Activated naive CD4-positive, alpha-beta T cell treated with anti-CD3 and anti-CD28 coated beads, Interleukin-2, amount 50 U/mL, for 72 hours (primary cell): Measurements from ENCODE around the gene TRAPPC3L. TPM values are rescaled to one million over a fixed set of nuclear protein-coding genes. Genes with fewer than 3 reads are reported as not detected.
A peak's percentile ranks its signal among the peaks of the same experiment; 100 is the strongest.

Experiments used
- ATAC-seq, 2 donors: fragments of 150-1000 bp; cut with Tn5 transposase; 2 replicates each; pipeline ENCODE4 v1.10.0; 2021; ENCODE audit warnings: mild to moderate bottlenecking in 2 of 2, moderate library complexity in 2 of 2
- DNase-seq, 2 donors: peaks; one replicate each; pipeline ENCODE4 v3.0.0; 2021 to 2022; ENCODE audit warnings: low spot score in 2 of 2
- H3K27ac Mint-ChIP-seq, 2 donors: one replicate each; pipeline ENCODE4 v1.8.0; 2022; ENCODE audit warnings: mild to moderate bottlenecking in 2 of 2, mixed read lengths in 2 of 2
- H3K36me3 Mint-ChIP-seq, 2 donors: one replicate each; pipeline ENCODE4 v1.8.0; 2022; ENCODE audit warnings: mixed read lengths in 2 of 2
- H3K9me3 Mint-ChIP-seq, 2 donors: one replicate each; pipeline ENCODE4 v1.8.0; 2022; ENCODE audit warnings: mixed read lengths in 2 of 2
- total RNA-seq, 2 donors: library from RNA; stranded (reverse); gene quantifications; one replicate each; pipeline ENCODE4 v1.2.3, GENCODE V29; 2022

Gene TRAPPC3L
- total RNA-seq, 2 donors from 2014 or later, result not detected

- no peaks in the 10 kb centered on the region for H3K36me3 Mint-ChIP-seq
- H3K9me3 Mint-ChIP-seq, result no peaks in the 10 kb centered on the region
- ATAC-seq (no peak), DNase-seq (no peak)
- H3K27ac Mint-ChIP-seq, result peak overlapping the region in 1 of 2 donors; percentile 50
These were observed 18.3 kb upstream of the TRAPPC3L start for GRCh38 chr6:116563830-116564229.

- no peak for DNase-seq
- Mint-ChIP-seq H3K27ac (no peak overlapping the region), H3K9me3 (no peaks in the 10 kb centered on the region), H3K36me3 (no peaks in the 10 kb centered on the region)
- ATAC-seq, result no peak
These were observed 17.1 kb upstream of the TRAPPC3L start for GRCh38 chr6:116562614-116563013.

GRCh38 chr6:116562019-116562403 lies 16.5 kb upstream of the TRAPPC3L start:
- Mint-ChIP-seq H3K27ac (no peak overlapping the region), H3K36me3 (no peaks in the 10 kb centered on the region), H3K9me3 (no peaks in the 10 kb centered on the region)
- no peak for DNase-seq
- no peak for ATAC-seq

GRCh38 chr6:116561377-116562018 lies 16.0 kb upstream of the TRAPPC3L start:
- no peaks in the 10 kb centered on the region for H3K36me3 Mint-ChIP-seq
- H3K9me3 Mint-ChIP-seq, result no peaks in the 10 kb centered on the region
- H3K27ac Mint-ChIP-seq, result no peak overlapping the region
- peak in 1 of 2 donors; percentile 67 for DNase-seq
- peak; percentile 72 to 78 for ATAC-seq

GRCh38 chr6:116560130-116560529 lies 14.6 kb upstream of the TRAPPC3L start:
- no peaks in the 10 kb centered on the region for H3K9me3 Mint-ChIP-seq
- H3K36me3 Mint-ChIP-seq, result no peaks in the 10 kb centered on the region
- no peak for ATAC-seq
- H3K27ac Mint-ChIP-seq, result no peak overlapping the region
- DNase-seq, result no peak

GRCh38 chr6:116557893-116558292 lies 12.4 kb upstream of the TRAPPC3L start:
- Mint-ChIP-seq H3K36me3 (no peaks in the 10 kb centered on the region), H3K9me3 (no peaks in the 10 kb centered on the region), H3K27ac (no peak overlapping the region)
- ATAC-seq (no peak), DNase-seq (no peak)

GRCh38 chr6:116556814-116557415 lies 11.4 kb upstream of the TRAPPC3L start:
- no peak for ATAC-seq
- DNase-seq, result no peak
- Mint-ChIP-seq H3K36me3 (no peaks in the 10 kb centered on the region), H3K27ac (no peak overlapping the region), H3K9me3 (no peaks in the 10 kb centered on the region)

- ATAC-seq (no peak), DNase-seq (no peak)
- Mint-ChIP-seq H3K9me3 (no peaks in the 10 kb centered on the region), H3K27ac (no peak overlapping the region), H3K36me3 (no peaks in the 10 kb centered on the region)
These were observed 10.6 kb upstream of the TRAPPC3L start for GRCh38 chr6:116556065-116556464.

- H3K27ac Mint-ChIP-seq, result no peak within 1 kb of the TSS
- no peaks in the 10 kb centered on the region for H3K9me3 Mint-ChIP-seq
- no peaks in the 10 kb centered on the region for H3K36me3 Mint-ChIP-seq
- DNase-seq (no peak), ATAC-seq (no peak)
These were observed 8.0 kb upstream of the TRAPPC3L start, which contains the start of gene CALHM4 for GRCh38 chr6:116553451-116553850. TSS of gene CALHM4 (plus strand) at chr6:116553751. CDS start at chr6:116553794, 43 bp downstream.

GRCh38 chr6:116550796-116551195 lies 5.3 kb upstream of the TRAPPC3L start:
- no peak for ATAC-seq
- no peak for DNase-seq
- H3K9me3 Mint-ChIP-seq, result no peaks in the 10 kb centered on the region
- H3K27ac Mint-ChIP-seq, result no peak overlapping the region
- no peaks in the 10 kb centered on the region for H3K36me3 Mint-ChIP-seq

- Mint-ChIP-seq H3K27ac (no peak overlapping the region), H3K36me3 (no peaks in the 10 kb centered on the region), H3K9me3 (no peaks in the 10 kb centered on the region)
- DNase-seq, result no peak
- no peak for ATAC-seq
These were observed 1.9 kb upstream of the TRAPPC3L start for GRCh38 chr6:116547358-116547757.

- DNase-seq (no peak), ATAC-seq (no peak)
- Mint-ChIP-seq H3K9me3 (no peaks in the 10 kb centered on the region), H3K27ac (no peak overlapping the region), H3K36me3 (no peaks in the 10 kb centered on the region)
These were observed 2.3 kb downstream of the TRAPPC3L start for GRCh38 chr6:116543149-116543548.

GRCh38 chr6:116542426-116542825 lies 3.1 kb downstream of the TRAPPC3L start:
- H3K36me3 Mint-ChIP-seq, result no peaks in the 10 kb centered on the region
- ATAC-seq, result no peak

GRCh38 chr6:116536216-116536621 lies 9.3 kb downstream of the TRAPPC3L start:
- Mint-ChIP-seq H3K36me3 (no peaks in the 10 kb centered on the region), H3K27ac (no peak overlapping the region), H3K9me3 (no peaks in the 10 kb centered on the region)
- ATAC-seq, result peak; percentile 61 to 67
- DNase-seq, result peak in 1 of 2 donors; percentile 48

More at GRCh38 chr6:116542426-116542825, 3.1 kb downstream of the TRAPPC3L start:
- H3K27ac Mint-ChIP-seq, result no peak overlapping the region
- H3K9me3 Mint-ChIP-seq, result no peaks in the 10 kb centered on the region
- no peak for DNase-seq

- Mint-ChIP-seq H3K27ac (no peak overlapping the region), H3K36me3 (no peaks in the 10 kb centered on the region), H3K9me3 (no peaks in the 10 kb centered on the region)
- ATAC-seq (no peak), DNase-seq (no peak)
These were observed 10.4 kb downstream of the TRAPPC3L start for GRCh38 chr6:116535109-116535508.

GRCh38 chr6:116533233-116533957 lies 12.1 kb downstream of the TRAPPC3L start:
- no peak for ATAC-seq
- no peaks in the 10 kb centered on the region for H3K9me3 Mint-ChIP-seq

More at GRCh38 chr6:116533233-116533957, 12.1 kb downstream of the TRAPPC3L start:
- no peak for DNase-seq
- Mint-ChIP-seq H3K27ac (no peak overlapping the region), H3K36me3 (no peaks in the 10 kb centered on the region)
